ENCODE results near the gene SPATA2L.
A peak's percentile ranks its signal among the peaks of the same experiment; 100 is the strongest.

Gene SPATA2L

DNA sequence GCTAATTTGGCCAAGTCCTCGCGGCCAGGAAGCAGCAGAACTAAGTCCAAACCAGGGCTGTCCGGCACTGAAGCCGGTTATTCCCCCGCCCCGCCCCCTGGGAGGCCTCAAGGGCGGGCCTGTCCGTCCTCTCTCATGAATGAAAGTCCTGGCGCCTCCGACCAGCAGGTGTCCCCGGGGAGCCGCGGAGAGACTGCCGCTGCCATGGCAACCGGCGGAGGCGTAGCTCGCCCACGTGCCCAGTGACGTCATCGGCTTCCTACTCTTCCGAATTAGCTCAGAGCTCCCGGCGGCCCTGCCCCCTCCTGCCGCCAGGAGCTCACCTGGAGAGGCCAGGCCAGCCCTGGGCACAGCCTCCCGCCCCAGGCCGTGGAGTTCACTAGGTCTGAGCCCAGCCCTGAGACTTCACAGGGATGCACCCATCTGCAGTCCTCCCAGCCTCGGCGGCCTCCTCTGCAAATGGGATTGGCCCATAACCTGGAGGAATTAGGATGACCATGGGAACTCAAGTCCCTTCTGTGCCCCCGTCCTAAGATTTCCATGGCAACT is 1.3 kb downstream of the SPATA2L start:
- TF ChIP-seq FOXP2 (optimal IDR thresholded peaks at IDR 0.05; ENCODE audit: borderline replicate concordance, extremely low read depth, extremely low read length, insufficient read depth): no peak
- TF ChIP-seq SIN3A (IDR thresholded peaks at IDR 0.05; ENCODE audit: borderline replicate concordance, insufficient read depth, low read length): peak; percentile 83; the same call in 1 of the 2 replicates
- peak; percentile 87 for TF ChIP-seq POLR2AphosphoS5 (IDR thresholded peaks at IDR 0.05; ENCODE audit: low read depth, low read length)
- 0 out of 2 replicates have a peak, but pooled peaks have one; percentile 58 for TF ChIP-seq TAF1 (IDR thresholded peaks at IDR 0.05; ENCODE audit: borderline replicate concordance, insufficient read depth, low read length)
- TF ChIP-seq, protein P1, sequence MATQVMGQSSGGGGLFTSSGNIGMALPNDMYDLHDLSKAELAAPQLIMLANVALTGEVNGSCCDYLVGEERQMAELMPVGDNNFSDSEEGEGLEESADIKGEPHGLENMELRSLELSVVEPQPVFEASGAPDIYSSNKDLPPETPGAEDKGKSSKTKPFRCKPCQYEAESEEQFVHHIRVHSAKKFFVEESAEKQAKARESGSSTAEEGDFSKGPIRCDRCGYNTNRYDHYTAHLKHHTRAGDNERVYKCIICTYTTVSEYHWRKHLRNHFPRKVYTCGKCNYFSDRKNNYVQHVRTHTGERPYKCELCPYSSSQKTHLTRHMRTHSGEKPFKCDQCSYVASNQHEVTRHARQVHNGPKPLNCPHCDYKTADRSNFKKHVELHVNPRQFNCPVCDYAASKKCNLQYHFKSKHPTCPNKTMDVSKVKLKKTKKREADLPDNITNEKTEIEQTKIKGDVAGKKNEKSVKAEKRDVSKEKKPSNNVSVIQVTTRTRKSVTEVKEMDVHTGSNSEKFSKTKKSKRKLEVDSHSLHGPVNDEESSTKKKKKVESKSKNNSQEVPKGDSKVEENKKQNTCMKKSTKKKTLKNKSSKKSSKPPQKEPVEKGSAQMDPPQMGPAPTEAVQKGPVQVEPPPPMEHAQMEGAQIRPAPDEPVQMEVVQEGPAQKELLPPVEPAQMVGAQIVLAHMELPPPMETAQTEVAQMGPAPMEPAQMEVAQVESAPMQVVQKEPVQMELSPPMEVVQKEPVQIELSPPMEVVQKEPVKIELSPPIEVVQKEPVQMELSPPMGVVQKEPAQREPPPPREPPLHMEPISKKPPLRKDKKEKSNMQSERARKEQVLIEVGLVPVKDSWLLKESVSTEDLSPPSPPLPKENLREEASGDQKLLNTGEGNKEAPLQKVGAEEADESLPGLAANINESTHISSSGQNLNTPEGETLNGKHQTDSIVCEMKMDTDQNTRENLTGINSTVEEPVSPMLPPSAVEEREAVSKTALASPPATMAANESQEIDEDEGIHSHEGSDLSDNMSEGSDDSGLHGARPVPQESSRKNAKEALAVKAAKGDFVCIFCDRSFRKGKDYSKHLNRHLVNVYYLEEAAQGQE (IDR thresholded peaks at IDR 0.05; ENCODE audit: insufficient read depth in 1 of 2, low read depth in 2 of 2, low read length in 2 of 2): no peak

DNA sequence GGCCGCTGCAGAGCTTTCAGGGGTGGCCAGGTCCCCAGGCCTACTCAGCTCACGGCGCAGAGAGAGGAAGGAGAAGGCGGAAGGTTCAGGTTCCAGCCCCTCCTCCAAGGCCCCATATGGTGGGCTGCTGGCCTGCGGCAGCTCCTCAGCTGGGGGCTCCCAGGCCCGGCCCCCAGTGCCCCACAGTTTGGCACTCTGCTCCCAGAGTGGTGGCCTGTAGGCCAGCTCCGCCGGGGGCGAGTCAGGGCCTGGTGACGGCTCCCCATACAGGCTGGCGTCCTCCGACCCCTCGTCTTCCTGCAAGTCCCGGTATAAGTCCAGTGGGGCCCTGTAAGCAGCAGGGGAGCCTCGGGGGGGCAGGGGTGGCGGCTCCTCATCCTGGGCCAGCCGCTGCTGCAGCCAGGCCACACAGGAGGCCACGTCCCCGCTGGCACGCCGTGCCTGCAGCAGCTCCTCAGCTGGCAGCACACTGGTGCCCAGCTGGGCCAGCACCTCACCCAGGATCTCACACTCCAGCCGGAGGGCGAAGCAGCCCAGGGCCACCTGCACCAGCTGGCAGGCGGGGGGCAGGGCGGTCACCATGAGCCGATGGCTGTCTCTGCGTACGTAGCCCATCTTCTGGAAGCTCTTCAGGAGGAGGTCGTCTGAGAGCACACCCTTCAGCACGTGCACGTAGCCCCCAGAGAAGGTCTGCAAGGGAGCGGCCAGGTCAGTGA is 3.7 kb downstream of the SPATA2L start:
- TF ChIP-seq POLR2AphosphoS5 (IDR thresholded peaks at IDR 0.05; ENCODE audit: low read depth, low read length) (no peak), TAF1 (IDR thresholded peaks at IDR 0.05; ENCODE audit: borderline replicate concordance, insufficient read depth, low read length) (no peak), FOXP2 (optimal IDR thresholded peaks at IDR 0.05; ENCODE audit: borderline replicate concordance, extremely low read depth, extremely low read length, insufficient read depth) (no peak), SIN3A (IDR thresholded peaks at IDR 0.05; ENCODE audit: borderline replicate concordance, insufficient read depth, low read length) (no peak)
- TF ChIP-seq, protein P1 (IDR thresholded peaks at IDR 0.05; ENCODE audit: insufficient read depth in 1 of 2, low read depth in 2 of 2, low read length in 2 of 2): no peak

DNA sequence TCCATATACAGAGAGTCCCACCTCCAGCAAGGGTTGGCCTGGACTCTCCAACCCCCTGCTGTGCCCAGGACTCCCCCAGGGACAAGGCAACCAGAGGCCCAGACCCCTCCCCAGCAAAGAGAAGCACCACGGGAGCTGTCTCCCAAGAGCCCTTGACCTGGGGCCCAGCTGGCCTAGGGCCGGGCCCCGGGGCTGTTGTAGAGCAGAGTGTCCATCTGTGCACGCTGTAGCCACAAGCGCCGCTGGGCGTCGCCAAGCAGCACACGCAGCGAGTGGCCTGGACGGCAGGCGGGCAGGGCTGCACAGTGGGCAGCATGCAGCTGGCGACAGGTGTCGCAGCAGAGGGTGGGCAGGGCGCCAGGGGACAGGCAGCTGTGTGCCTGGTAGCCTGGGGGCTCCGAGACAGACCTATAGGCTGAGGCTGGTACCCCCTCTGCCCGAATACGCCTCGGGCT is 4.3 kb downstream of the SPATA2L start:
- TF ChIP-seq FOXP2 (optimal IDR thresholded peaks at IDR 0.05; ENCODE audit: borderline replicate concordance, extremely low read depth, extremely low read length, insufficient read depth) (no peak), POLR2AphosphoS5 (IDR thresholded peaks at IDR 0.05; ENCODE audit: low read depth, low read length) (no peak), SIN3A (IDR thresholded peaks at IDR 0.05; ENCODE audit: borderline replicate concordance, insufficient read depth, low read length) (no peak), TAF1 (IDR thresholded peaks at IDR 0.05; ENCODE audit: borderline replicate concordance, insufficient read depth, low read length) (no peak)
- TF ChIP-seq, protein P1 (IDR thresholded peaks at IDR 0.05; ENCODE audit: insufficient read depth in 1 of 2, low read depth in 2 of 2, low read length in 2 of 2): no peak

DNA sequence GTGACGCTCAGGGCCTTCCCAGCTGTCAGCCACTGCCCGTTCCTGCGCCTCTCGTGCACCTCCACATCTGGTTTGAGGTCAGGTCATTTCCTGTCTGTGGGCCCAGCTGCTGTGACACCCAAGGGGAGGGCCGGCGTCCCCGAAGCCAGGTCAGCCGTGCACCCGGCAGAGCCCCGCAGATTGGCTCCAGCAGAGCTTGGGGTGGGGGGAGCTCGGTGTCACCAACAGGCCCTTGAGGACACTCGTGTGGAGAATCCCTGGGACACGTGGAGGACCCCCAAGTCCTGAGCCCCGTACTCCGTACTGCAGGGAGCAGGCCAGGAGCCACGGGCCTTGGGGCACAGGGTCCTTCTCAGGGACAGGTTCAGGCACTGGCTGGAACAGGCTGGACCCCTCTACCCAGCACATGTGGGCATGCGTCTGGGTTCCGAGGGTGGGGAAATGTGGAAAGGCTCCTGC is 4.8 kb downstream of the SPATA2L start:
- TF ChIP-seq FOXP2 (optimal IDR thresholded peaks at IDR 0.05; ENCODE audit: borderline replicate concordance, extremely low read depth, extremely low read length, insufficient read depth) (no peak), TAF1 (IDR thresholded peaks at IDR 0.05; ENCODE audit: borderline replicate concordance, insufficient read depth, low read length) (no peak), SIN3A (IDR thresholded peaks at IDR 0.05; ENCODE audit: borderline replicate concordance, insufficient read depth, low read length) (no peak), POLR2AphosphoS5 (IDR thresholded peaks at IDR 0.05; ENCODE audit: low read depth, low read length) (no peak; the same call in 1 of the 2 replicates)
- TF ChIP-seq, protein P1 (IDR thresholded peaks at IDR 0.05; ENCODE audit: insufficient read depth in 1 of 2, low read depth in 2 of 2, low read length in 2 of 2): no peak

All from PFSK-1 (cell line).